IMR-90 (cell line): ENCODE results near the gene SH3BP2.

Source experiments
- CEBPB ChIP-seq: IDR thresholded peaks from 2 replicates; pipeline ENCODE4 v1.6.1; 2012; ENCODE audit warnings: low read depth, low read length, improper control_type of control experiment
- CHD1 ChIP-seq: IDR thresholded peaks from 2 replicates; pipeline ENCODE4 v1.6.1; 2012; ENCODE audit warnings: low read depth, low read length, improper control_type of control experiment
- MAFK ChIP-seq: IDR thresholded peaks from 2 replicates; pipeline ENCODE4 v1.6.1; 2012; ENCODE audit warnings: low read depth, low read length, improper control_type of control experiment
- MAZ ChIP-seq: IDR thresholded peaks from 2 replicates; pipeline ENCODE4 v1.6.1; 2012; ENCODE audit warnings: low read depth, mild to moderate bottlenecking, low read length, improper control_type of control experiment, moderate library complexity, borderline replicate concordance
- MXI1 ChIP-seq: IDR thresholded peaks from 2 replicates; pipeline ENCODE4 v1.6.1; 2012; ENCODE audit warnings: low read depth, mild to moderate bottlenecking, low read length, moderate library complexity, borderline replicate concordance
- POLR2A ChIP-seq: IDR thresholded peaks from 2 replicates; pipeline ENCODE4 v1.6.1; 2012; ENCODE audit warnings: mild to moderate bottlenecking, low read depth, low read length
- RAD21 ChIP-seq: IDR thresholded peaks from 2 replicates; pipeline ENCODE4 v1.6.1; 2012; ENCODE audit warnings: low read length, improper control_type of control experiment
- RCOR1 ChIP-seq: IDR thresholded peaks from 2 replicates; pipeline ENCODE4 v1.6.1; 2012; ENCODE audit warnings: mild to moderate bottlenecking, low read length, improper control_type of control experiment; ENCODE audit not compliant: insufficient replicate concordance
- RFX5 ChIP-seq: IDR thresholded peaks from 2 replicates; pipeline ENCODE4 v1.8.0; 2012; ENCODE audit warnings: low read depth, mild to moderate bottlenecking, low read length, moderate library complexity
- SMC3 ChIP-seq: fragments of 150-350 bp; IDR thresholded peaks from 2 replicates; pipeline ENCODE4 v1.6.1; 2016; ENCODE audit warnings: low read depth, mild to moderate bottlenecking, antibody characterized with exemption, low read length, moderate library complexity
- TF ChIP-seq, protein P1 (sequence below): conservative IDR thresholded peaks from 2 replicates; pipeline ENCODE4 v1.5.1; 2012; ENCODE audit warnings: mild to moderate bottlenecking, low read depth, low read length, improper control_type of control experiment

DNA sequence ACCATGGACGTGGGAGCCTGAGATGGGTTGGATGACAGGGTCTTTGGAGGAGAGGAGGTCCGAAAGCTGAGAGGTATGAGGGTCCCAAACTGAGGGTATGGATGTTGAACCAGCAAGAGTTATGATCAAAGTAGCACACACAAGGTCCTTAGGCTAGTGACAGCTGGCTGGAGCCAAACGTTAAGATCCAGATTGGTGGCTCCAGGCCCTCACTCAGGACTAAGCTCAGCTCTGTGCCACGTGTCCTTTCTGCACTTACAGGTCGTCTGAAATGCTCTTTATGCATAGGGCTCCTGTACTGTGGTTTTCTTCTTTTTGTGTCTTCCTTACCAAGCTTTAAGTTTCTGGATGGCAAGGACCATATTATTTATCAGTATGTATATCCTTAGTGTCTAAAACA lies 86.1 kb downstream of the SH3BP2 start:
- TF ChIP-seq, protein P1, sequence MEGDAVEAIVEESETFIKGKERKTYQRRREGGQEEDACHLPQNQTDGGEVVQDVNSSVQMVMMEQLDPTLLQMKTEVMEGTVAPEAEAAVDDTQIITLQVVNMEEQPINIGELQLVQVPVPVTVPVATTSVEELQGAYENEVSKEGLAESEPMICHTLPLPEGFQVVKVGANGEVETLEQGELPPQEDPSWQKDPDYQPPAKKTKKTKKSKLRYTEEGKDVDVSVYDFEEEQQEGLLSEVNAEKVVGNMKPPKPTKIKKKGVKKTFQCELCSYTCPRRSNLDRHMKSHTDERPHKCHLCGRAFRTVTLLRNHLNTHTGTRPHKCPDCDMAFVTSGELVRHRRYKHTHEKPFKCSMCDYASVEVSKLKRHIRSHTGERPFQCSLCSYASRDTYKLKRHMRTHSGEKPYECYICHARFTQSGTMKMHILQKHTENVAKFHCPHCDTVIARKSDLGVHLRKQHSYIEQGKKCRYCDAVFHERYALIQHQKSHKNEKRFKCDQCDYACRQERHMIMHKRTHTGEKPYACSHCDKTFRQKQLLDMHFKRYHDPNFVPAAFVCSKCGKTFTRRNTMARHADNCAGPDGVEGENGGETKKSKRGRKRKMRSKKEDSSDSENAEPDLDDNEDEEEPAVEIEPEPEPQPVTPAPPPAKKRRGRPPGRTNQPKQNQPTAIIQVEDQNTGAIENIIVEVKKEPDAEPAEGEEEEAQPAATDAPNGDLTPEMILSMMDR = no peak
- no peak for TF ChIP-seq POLR2A
- TF ChIP-seq CHD1 = no peak
- no peak for TF ChIP-seq MXI1
- no peak for TF ChIP-seq MAZ
- no peak for TF ChIP-seq CEBPB
- TF ChIP-seq SMC3 = no peak
- TF ChIP-seq RCOR1 = no peak
- TF ChIP-seq RAD21 = no peak
- TF ChIP-seq RFX5 = no peak
- no peak for TF ChIP-seq MAFK
